HEK293 (cell line): ENCODE data around the gene LARGE1.
A peak's percentile ranks its signal among the peaks of the same experiment; 100 is the strongest.

Source experiments
- CTCF ChIA-PET: fragments of 350-600 bp; formaldehyde crosslinking; extraction: SDS; loops from one replicate; lab custom pipeline; 2021; ENCODE audit warnings: antibody characterized with exemption; lab: Yijun Ruan, JAX
- POLR2A ChIA-PET: fragments of 300-600 bp; formaldehyde crosslinking; extraction: SDS; loops from one replicate; lab custom pipeline; 2020; ENCODE audit warnings: antibody characterized with exemption, inconsistent platforms; lab: Yijun Ruan, JAX
- H3K27ac ChIP-seq: fragments of 200-500 bp; sonication (Bioruptor generic); 2 replicates; pipeline ENCODE4 v1.5.1; 2014; ENCODE audit warnings: low read depth, low read length, control low read depth, inconsistent platforms; ENCODE audit errors: extremely low read depth
- H3K36me3 ChIP-seq, 2 experiments: fragments of 200-500 bp in 1 of 2; sonication (Bioruptor generic) in 1 of 2; 1 replicate in 1 of 2; 2 replicates in 1 of 2; pipeline ENCODE4 v1.5.1; 2014 to 2017; ENCODE audit warnings: inconsistent platforms in 2 of 2, low read length in 2 of 2; ENCODE audit not compliant: control insufficient read depth in 2 of 2, insufficient read depth in 1 of 2
- H3K4me1 ChIP-seq: fragments of 200-500 bp; sonication (Bioruptor generic); 2 replicates; pipeline ENCODE4 v1.5.1; 2014; ENCODE audit warnings: mild to moderate bottlenecking, low read length, inconsistent platforms; ENCODE audit not compliant: control insufficient read depth, insufficient read depth
- H3K4me3 ChIP-seq: 2 replicates; pipeline ENCODE4 v1.5.1; 2011; ENCODE audit warnings: low read depth, mild to moderate bottlenecking, control low read depth, low read length, moderate library complexity
- H3K9me3 ChIP-seq: fragments of 200-500 bp; sonication (Bioruptor generic); 2 replicates; pipeline ENCODE4 v1.5.1; 2014; ENCODE audit warnings: low read depth, low read length, inconsistent platforms; ENCODE audit not compliant: control insufficient read depth, insufficient read depth
- BCL11B ChIP-seq: fragments of 450-650 bp; formaldehyde crosslinking; IDR thresholded peaks from 2 replicates; pipeline ENCODE4 v1.5.1; 2016; ENCODE audit warnings: low read depth, missing biosample characterization, missing genetic modification characterization
- FEZF1 ChIP-seq: fragments of 450-650 bp; formaldehyde crosslinking; IDR thresholded peaks from 2 replicates; pipeline ENCODE4 v1.5.1; 2016; ENCODE audit warnings: missing biosample characterization, missing genetic modification characterization
- GLIS1 ChIP-seq: fragments of 450-650 bp; formaldehyde crosslinking; IDR thresholded peaks from 2 replicates; pipeline ENCODE4 v1.5.1; 2016; ENCODE audit warnings: missing biosample characterization, missing genetic modification characterization
- HOXC10 ChIP-seq: sonication (generic); formaldehyde crosslinking; IDR thresholded peaks from 2 replicates; pipeline ENCODE4 v1.8.1; 2023; ENCODE audit warnings: mild to moderate bottlenecking, missing genetic modification reagents
- KLF7 ChIP-seq: fragments of 450-650 bp; formaldehyde crosslinking; IDR thresholded peaks from 2 replicates; pipeline ENCODE4 v1.5.1; 2016; ENCODE audit warnings: missing biosample characterization, missing genetic modification characterization, borderline replicate concordance
- PRDM4 ChIP-seq: fragments of 450-650 bp; formaldehyde crosslinking; IDR thresholded peaks from 2 replicates; pipeline ENCODE4 v1.5.1; 2017; ENCODE audit warnings: missing biosample characterization, missing genetic modification characterization
- PRDM6 ChIP-seq: fragments of 450-650 bp; formaldehyde crosslinking; IDR thresholded peaks from 2 replicates; pipeline ENCODE4 v1.5.1; 2017; ENCODE audit warnings: missing biosample characterization, missing genetic modification characterization
- SCRT2 ChIP-seq: fragments of 450-650 bp; formaldehyde crosslinking; IDR thresholded peaks from 2 replicates; pipeline ENCODE4 v1.5.1; 2016; ENCODE audit warnings: missing biosample characterization, missing genetic modification characterization
- SETDB1 ChIP-seq: IDR thresholded peaks from one replicate; pipeline ENCODE4 v1.6.1; 2017; ENCODE audit warnings: mild to moderate bottlenecking, low read length, moderate library complexity, mixed read lengths; ENCODE audit not compliant: insufficient read length
- ZBTB10 ChIP-seq: fragments of 450-650 bp; formaldehyde crosslinking; IDR thresholded peaks from 2 replicates; pipeline ENCODE4 v1.5.1; 2016; ENCODE audit warnings: missing biosample characterization, missing genetic modification characterization
- ZBTB8A ChIP-seq: fragments of 450-650 bp; formaldehyde crosslinking; IDR thresholded peaks from 2 replicates; pipeline ENCODE4 v1.5.1; 2016; ENCODE audit warnings: missing biosample characterization, missing genetic modification characterization
- ZFP37 ChIP-seq: fragments of 450-650 bp; formaldehyde crosslinking; IDR thresholded peaks from 2 replicates; pipeline ENCODE4 v1.5.1; 2016; ENCODE audit warnings: missing biosample characterization, missing genetic modification characterization
- ZIC2 ChIP-seq: fragments of 450-650 bp; formaldehyde crosslinking; IDR thresholded peaks from 2 replicates; pipeline ENCODE4 v1.5.1; 2016; ENCODE audit warnings: missing biosample characterization, missing genetic modification characterization
- ZNF202 ChIP-seq: fragments of 450-650 bp; formaldehyde crosslinking; IDR thresholded peaks from 2 replicates; pipeline ENCODE4 v1.5.1; 2016; ENCODE audit warnings: missing biosample characterization, missing genetic modification characterization, borderline replicate concordance
- ZNF24 ChIP-seq: fragments of 450-650 bp; formaldehyde crosslinking; IDR thresholded peaks from 2 replicates; pipeline ENCODE4 v1.5.1; 2016; ENCODE audit warnings: missing biosample characterization, missing genetic modification characterization
- ZNF311 ChIP-seq: fragments of 450-650 bp; formaldehyde crosslinking; IDR thresholded peaks from 2 replicates; pipeline ENCODE4 v1.5.1; 2017; ENCODE audit warnings: missing biosample characterization, missing genetic modification characterization, borderline replicate concordance
- ZNF354C ChIP-seq: fragments of 450-650 bp; formaldehyde crosslinking; IDR thresholded peaks from 2 replicates; pipeline ENCODE4 v1.5.1; 2016; ENCODE audit warnings: missing biosample characterization, missing genetic modification characterization, low read depth, borderline replicate concordance
- ZNF37A ChIP-seq: fragments of 450-650 bp; IDR thresholded peaks from 2 replicates; pipeline ENCODE4 v1.5.1; 2018; ENCODE audit warnings: missing biosample characterization, missing genetic modification characterization
- ZNF426 ChIP-seq: fragments of 450-650 bp; formaldehyde crosslinking; IDR thresholded peaks from 2 replicates; pipeline ENCODE4 v1.5.1; 2017; ENCODE audit warnings: missing biosample characterization, missing genetic modification characterization, mild to moderate bottlenecking, inconsistent platforms, moderate library complexity
- ZNF513 ChIP-seq: fragments of 450-650 bp; IDR thresholded peaks from 2 replicates; pipeline ENCODE4 v1.5.1; 2018; ENCODE audit warnings: missing biosample characterization, missing genetic modification characterization
- ZNF514 ChIP-seq: fragments of 450-650 bp; formaldehyde crosslinking; IDR thresholded peaks from 2 replicates; pipeline ENCODE4 v1.5.1; 2016; ENCODE audit warnings: missing biosample characterization, missing genetic modification characterization
- ZNF660 ChIP-seq: fragments of 450-650 bp; IDR thresholded peaks from 2 replicates; pipeline ENCODE4 v1.5.1; 2018; ENCODE audit warnings: missing biosample characterization, mild to moderate bottlenecking, missing genetic modification characterization
- ZNF785 ChIP-seq: fragments of 450-650 bp; formaldehyde crosslinking; IDR thresholded peaks from 2 replicates; pipeline ENCODE4 v1.5.1; 2016; ENCODE audit warnings: missing biosample characterization, missing genetic modification characterization
- ZNF830 ChIP-seq: fragments of 450-650 bp; IDR thresholded peaks from 2 replicates; pipeline ENCODE4 v1.5.0; 2018; ENCODE audit warnings: missing biosample characterization, missing genetic modification characterization, low read depth, mild to moderate bottlenecking, moderate library complexity
- ZSCAN16 ChIP-seq: fragments of 450-650 bp; formaldehyde crosslinking; IDR thresholded peaks from 2 replicates; pipeline ENCODE4 v1.5.1; 2016; ENCODE audit warnings: missing biosample characterization, missing genetic modification characterization

The LARGE1 gene

GRCh38 chr22:33757802-33758483 lies 162.3 kb downstream of the LARGE1 start:
- Histone ChIP-seq H3K4me3 (no peak overlapping the region), H3K4me1 (0 out of 2 replicates have a peak, but pooled peaks cover 3% of the 10 kb centered on the region), H3K9me3 (no peaks in the 10 kb centered on the region), H3K36me3 (no peaks in the 10 kb centered on the region), H3K27ac (no peak overlapping the region)
- ChIA-PET CTCF (interaction anchor here (0.5 kb wide), 1 partner anchor 161 kb away, joined by 4 read pairs; no protein-coding TSS in a partner anchor), POLR2A (interaction anchor here (0.5 kb wide), 1 partner anchor 10 kb away, joined by 5 read pairs; no protein-coding TSS in a partner anchor)
- TF ChIP-seq ZNF513 (no peak), ZNF426 (tag by site-specific recombination) (no peak), PRDM4 (tag by site-specific recombination) (no peak), ZNF37A (tag by site-specific recombination) (no peak), ZNF311 (tag by site-specific recombination) (no peak), ZIC2 (tag by site-specific recombination) (peak; percentile 77), GLIS1 (tag by site-specific recombination) (peak; percentile 29; the same call in 1 of the 2 replicates)

GRCh38 chr22:33757041-33757801 lies 163.1 kb downstream of the LARGE1 start:
- Histone ChIP-seq H3K4me1 (0 out of 2 replicates have a peak, but pooled peaks cover 3% of the 10 kb centered on the region), H3K4me3 (no peak overlapping the region), H3K9me3 (no peaks in the 10 kb centered on the region), H3K36me3 (no peaks in the 10 kb centered on the region), H3K27ac (no peak overlapping the region)
- ChIA-PET POLR2A (interaction anchor here (0.5 kb wide), 2 partner anchors 9 to 298 kb away, joined by 3 to 5 read pairs; no protein-coding TSS in a partner anchor), CTCF (no interaction called here)
- TF ChIP-seq ZBTB8A (tag by site-specific recombination): 0 out of 2 replicates have a peak, but pooled peaks have one; percentile 23
- no peak for TF ChIP-seq KLF7
- TF ChIP-seq ZNF24 (tag by site-specific recombination): no peak
- TF ChIP-seq ZSCAN16 (tag by site-specific recombination): no peak
- no peak for TF ChIP-seq ZNF202 (tag by site-specific recombination)
- no peak for TF ChIP-seq ZNF785 (tag by site-specific recombination)
- TF ChIP-seq ZNF354C (tag by site-specific recombination): no peak
- TF ChIP-seq SCRT2 (tag by site-specific recombination): 0 out of 2 replicates have a peak, but pooled peaks have one; percentile 36
- TF ChIP-seq BCL11B (tag by site-specific recombination): no peak
- TF ChIP-seq HOXC10: no peak
- no peak for TF ChIP-seq ZNF514 (tag by site-specific recombination)
- TF ChIP-seq PRDM6 (tag by site-specific recombination): peak; percentile 79
- TF ChIP-seq FEZF1 (tag by site-specific recombination): peak; percentile 54; the same call in 1 of the 2 replicates
- no peak for TF ChIP-seq ZNF830
- peak; percentile 97 for TF ChIP-seq ZIC2 (tag by site-specific recombination)
- no peak for TF ChIP-seq ZBTB10 (tag by site-specific recombination)
- TF ChIP-seq SETDB1: no peak
- TF ChIP-seq ZNF660 (tag by site-specific recombination): no peak
- TF ChIP-seq ZFP37: no peak
